CD14-positive monocyte (primary cell): ENCODE results near the gene PTTG1IP. TPM values are rescaled to one million over a fixed set of nuclear protein-coding genes. Genes with fewer than 3 reads are reported as not detected.

ENCODE experiments used
- DNase-seq, 3 donors: peaks; one replicate each; pipeline ENCODE4 v3.0.0-alpha.2; 2011 to 2022
- H2AFZ ChIP-seq: 2 replicates; pipeline ENCODE4 v1.6.0; 2012; ENCODE audit warnings: mild to moderate bottlenecking, low read depth, low read length, inconsistent platforms; ENCODE audit not compliant: insufficient read depth, poor library complexity, severe bottlenecking
- H3K27ac ChIP-seq, 2 donors: 1 replicate in 1 of 2; 2 replicates in 1 of 2; pipeline ENCODE4 v1.5.1; 2012 to 2013; ENCODE audit warnings: low read length in 2 of 2, control low read depth in 1 of 2, inconsistent platforms in 1 of 2, low read depth in 1 of 2, mild to moderate bottlenecking in 1 of 2
- H3K27me3 ChIP-seq, 2 donors: one replicate each; pipeline versions ENCODE4 v1.6.0 to v1.6.1; 2011 to 2013; ENCODE audit warnings: low read length in 2 of 2; ENCODE audit not compliant: control insufficient read depth in 2 of 2, insufficient read depth in 2 of 2
- H3K36me3 ChIP-seq, 2 donors: replicated peaks in 1 of 2; 1 replicate in 1 of 2; 2 replicates in 1 of 2; pipeline versions ENCODE4 v1.5.1 to v1.6.1; 2012 to 2013; ENCODE audit warnings: low read length in 2 of 2, control low read depth in 1 of 2, inconsistent platforms in 1 of 2, mild to moderate bottlenecking in 1 of 2; ENCODE audit not compliant: insufficient read depth in 2 of 2, control insufficient read depth in 1 of 2
- H3K4me1 ChIP-seq, 2 donors: 1 replicate in 1 of 2; 2 replicates in 1 of 2; pipeline versions ENCODE4 v1.5.1 to v1.6.1; 2012 to 2013; ENCODE audit warnings: low read length in 2 of 2, control low read depth in 1 of 2, inconsistent platforms in 1 of 2, mild to moderate bottlenecking in 1 of 2, moderate library complexity in 1 of 2; ENCODE audit not compliant: insufficient read depth in 2 of 2, control insufficient read depth in 1 of 2
- H3K4me2 ChIP-seq: replicated peaks from 2 replicates; pipeline ENCODE3; 2012; ENCODE audit warnings: low read length, moderate library complexity, mild to moderate bottlenecking; ENCODE audit not compliant: poor library complexity, severe bottlenecking; ENCODE audit errors: extremely low read depth
- H3K4me3 ChIP-seq, 3 experiments: fragments of 200-600 bp in 1 of 3; sonication (generic) in 1 of 3; replicated peaks in 1 of 3; 1 replicate in 2 of 3; 2 replicates in 1 of 3; pipeline ENCODE4 v1.5.1; 2011 to 2013; ENCODE audit warnings: low read length in 3 of 3, mild to moderate bottlenecking in 3 of 3, control low read depth in 2 of 3, low read depth in 2 of 3, inconsistent platforms in 1 of 3, moderate library complexity in 1 of 3
- H3K79me2 ChIP-seq: 2 replicates; pipeline ENCODE4 v1.6.0; 2012; ENCODE audit warnings: mild to moderate bottlenecking, control low read depth, inconsistent platforms, low read length, moderate library complexity; ENCODE audit not compliant: insufficient read depth
- H3K9ac ChIP-seq: 2 replicates; pipeline ENCODE4 v1.6.0; 2017; ENCODE audit warnings: low read length, mild to moderate bottlenecking; ENCODE audit not compliant: insufficient read depth, poor library complexity, severe bottlenecking
- H3K9me3 ChIP-seq, 2 donors: replicated peaks in 1 of 2; 1 replicate in 1 of 2; 2 replicates in 1 of 2; pipeline versions ENCODE4 v1.5.1 to v1.6.1; 2012 to 2013; ENCODE audit warnings: low read length in 2 of 2, control low read depth in 1 of 2; ENCODE audit not compliant: control insufficient read depth in 1 of 2, insufficient read depth in 1 of 2
- H4K20me1 ChIP-seq: 2 replicates; pipeline ENCODE4 v1.6.0; 2012; ENCODE audit warnings: mild to moderate bottlenecking, low read length, control low read depth, moderate library complexity; ENCODE audit not compliant: insufficient read depth
- H3K27ac Mint-ChIP-seq, 7 donors: one replicate each; pipeline ENCODE4 v1.8.0; 2020; ENCODE audit warnings: mild to moderate bottlenecking in 7 of 7, mixed read lengths in 7 of 7, moderate library complexity in 6 of 7, inconsistent platforms in 2 of 7
- H3K27me3 Mint-ChIP-seq, 3 donors: one replicate each; pipeline ENCODE4 v1.8.0; 2021 to 2022; ENCODE audit warnings: low read depth in 3 of 3, mild to moderate bottlenecking in 3 of 3, mixed read lengths in 3 of 3, moderate library complexity in 3 of 3, inconsistent platforms in 1 of 3
- H3K36me3 Mint-ChIP-seq, 2 donors: one replicate each; pipeline ENCODE4 v1.8.0; 2020; ENCODE audit warnings: mixed read lengths in 2 of 2, inconsistent platforms in 1 of 2, mild to moderate bottlenecking in 1 of 2
- H3K4me1 Mint-ChIP-seq: one replicate; pipeline ENCODE4 v1.8.0; 2020; ENCODE audit warnings: mild to moderate bottlenecking, mixed read lengths
- H3K4me3 Mint-ChIP-seq, 2 donors: one replicate each; pipeline ENCODE4 v1.8.0; 2020; ENCODE audit warnings: mild to moderate bottlenecking in 2 of 2, mixed read lengths in 2 of 2, moderate library complexity in 1 of 2
- H3K9me3 Mint-ChIP-seq, 7 donors: one replicate each; pipeline ENCODE4 v1.8.0; 2020 to 2022; ENCODE audit warnings: mixed read lengths in 7 of 7, mild to moderate bottlenecking in 6 of 7, moderate library complexity in 6 of 7, inconsistent platforms in 2 of 7
- CTCF ChIP-seq: fragments of 200-600 bp; IDR thresholded peaks from one replicate; pipeline ENCODE4 v1.8.0; 2022; ENCODE audit warnings: antibody characterized with exemption, mild to moderate bottlenecking
- WGBS: methylation state at CpG from one replicate; pipeline ENCODE4 v1.1.5; 2013; ENCODE audit warnings: missing lambda C conversion rate; ENCODE audit not compliant: insufficient coverage; 5-methylcytosine and 5-hydroxymethylcytosine counted together
- intact Hi-C, 2 donors: fragments of 100-400 bp; cut with micrococcal nuclease; formaldehyde crosslinking; loops; one replicate each; pipeline versions ENCODE4 v1.15.0 to v1.15.1; 2023
- polyA plus RNA-seq, 3 donors: library from polyadenylated mRNA; depleted of rRNA in 1 of 3; unstranded in 2 of 3; stranded (reverse) in 1 of 3; fragments of 300-500 nt in 2 of 3; fragments of >200 nt in 1 of 3; fragmentation: Illumina TruSeq in 2 of 3; gene quantifications; 1 replicate in 2 of 3; 2 replicates in 1 of 3; pipeline ENCODE4 v1.2.3, GENCODE V29; 2012 to 2021

PTTG1IP gene
- polyA plus RNA-seq, 3 donors = 118 to 238 (median 206) TPM

- peaks cover 27 to 41% of the 10 kb centered on the region in 2 donors for H3K4me1 ChIP-seq
- DNase-seq = no peak
- peaks cover 26% of the 10 kb centered on the region for H4K20me1 ChIP-seq
- no peak overlapping the region for H3K4me3 ChIP-seq
- no peaks in the 10 kb centered on the region for H3K79me2 ChIP-seq
- no peaks in the 10 kb centered on the region for H3K27me3 ChIP-seq
- no peak overlapping the region for H3K27ac Mint-ChIP-seq
- WGBS = 97% methylated on average over 13 of the region's 16 CpGs
- peaks cover 32% of the 10 kb centered on the region for H3K4me1 Mint-ChIP-seq
- H3K9me3 Mint-ChIP-seq = peaks cover 0 to 2% (median 0%) of the 10 kb centered on the region in 7 donors
- H3K27ac ChIP-seq = no peak overlapping the region
- intact Hi-C loops = no loop called here
- TF ChIP-seq CTCF = no peak
- H2AFZ ChIP-seq = no peak overlapping the region
- peaks cover 6 to 16% of the 10 kb centered on the region in 2 donors for H3K36me3 Mint-ChIP-seq
- H3K27me3 Mint-ChIP-seq = peaks cover 3 to 12% (median 9%) of the 10 kb centered on the region in 3 donors
- H3K9ac ChIP-seq = no peak overlapping the region
- no peak overlapping the region for H3K4me3 Mint-ChIP-seq
- H3K4me2 ChIP-seq = no peak overlapping the region
- H3K9me3 ChIP-seq = no peaks in the 10 kb centered on the region
- H3K36me3 ChIP-seq = peaks cover 8% of the 10 kb centered on the region in 2 donors
Observed at GRCh38 chr21:44844256-44844655, 29.2 kb downstream of the PTTG1IP start.

GRCh38 chr21:44842721-44843445, 30.6 kb downstream of the PTTG1IP start:
- intact Hi-C loops = no loop called here
- H3K4me2 ChIP-seq = no peak overlapping the region
- H3K27ac ChIP-seq = no peak overlapping the region
- H3K9ac ChIP-seq = no peak overlapping the region
- Mint-ChIP-seq H3K4me3 (no peak overlapping the region), H3K9me3 (peaks cover 0 to 2% (median 0%) of the 10 kb centered on the region in 7 donors), H3K4me1 (peaks cover 29% of the 10 kb centered on the region), H3K27me3 (peaks cover 4 to 12% (median 9%) of the 10 kb centered on the region in 3 donors), H3K27ac (no peak overlapping the region), H3K36me3 (peaks cover 0 to 5% of the 10 kb centered on the region in 2 donors)
- H3K4me3 ChIP-seq = no peak overlapping the region
- H3K4me1 ChIP-seq = peaks cover 26 to 31% of the 10 kb centered on the region in 2 donors
- no peaks in the 10 kb centered on the region for H3K36me3 ChIP-seq
- H2AFZ ChIP-seq = no peak overlapping the region
- no peaks in the 10 kb centered on the region for H3K9me3 ChIP-seq
- H3K27me3 ChIP-seq = no peaks in the 10 kb centered on the region
- no peak for TF ChIP-seq CTCF
- H4K20me1 ChIP-seq = peaks cover 12% of the 10 kb centered on the region
- no peak for DNase-seq
- WGBS = 90% methylated on average over 12 of the region's 23 CpGs
- H3K79me2 ChIP-seq = no peaks in the 10 kb centered on the region
